Brain microvascular endothelial cell (primary cell): ENCODE measurements around the gene UBE2O.
A peak's percentile ranks its signal among the peaks of the same experiment; 100 is the strongest.

ENCODE experiments used
- DNase-seq: peaks from one replicate; pipeline ENCODE4 v3.0.0-alpha.2; 2020
- H3K27ac ChIP-seq: fragments of 250-450 bp; sonication (Bioruptor Pico); 2 replicates; pipeline ENCODE4 v1.5.1; 2020; ENCODE audit warnings: mild to moderate bottlenecking, moderate library complexity
- H3K27me3 ChIP-seq: fragments of 250-450 bp; sonication (Bioruptor Pico); replicated peaks from 2 replicates; pipeline ENCODE4 v1.5.1; 2020; ENCODE audit warnings: mild to moderate bottlenecking
- H3K36me3 ChIP-seq: fragments of 250-450 bp; sonication (Bioruptor Pico); replicated peaks from 2 replicates; pipeline ENCODE4 v1.5.1; 2020; ENCODE audit warnings: mild to moderate bottlenecking
- H3K4me3 ChIP-seq: 2 replicates; pipeline ENCODE4 v1.5.1; 2011; ENCODE audit warnings: low read depth, mild to moderate bottlenecking, control low read depth, low read length, moderate library complexity
- CTCF ChIP-seq: IDR thresholded peaks from 2 replicates; pipeline ENCODE4 v1.5.1; 2011; ENCODE audit warnings: low read depth, mild to moderate bottlenecking, moderate library complexity, low read length, control low read depth, inconsistent platforms; ENCODE audit errors: missing control alignments
- in situ Hi-C: cut with HindIII; loops from 2 replicates; pipeline ENCODE4 v1.10.0; 2017; ENCODE audit warnings: low sequenced_read_pairs, low pct_ligation_motif_present

Gene UBE2O

GRCh38 chr17:76371656-76372628 is 81.0 kb downstream of the UBE2O start:
- in situ Hi-C loops = no loop called here
- H3K27ac ChIP-seq = peak overlapping the region; percentile 100
- H3K27me3 ChIP-seq = no peaks in the 10 kb centered on the region
- DNase-seq = peak; percentile 99
- no peaks in the 10 kb centered on the region for H3K36me3 ChIP-seq
- no peak for TF ChIP-seq CTCF
- H3K4me3 ChIP-seq = no peak overlapping the region

GRCh38 chr17:76370261-76370993 is 82.5 kb downstream of the UBE2O start:
- H3K27ac ChIP-seq = peak overlapping the region; percentile 100
- peak; percentile 97 for DNase-seq

GRCh38 chr17:76369804-76370203 is 83.1 kb downstream of the UBE2O start:
- no peak for TF ChIP-seq CTCF
- in situ Hi-C loops = no loop called here
- no peaks in the 10 kb centered on the region for H3K27me3 ChIP-seq
- peak overlapping the region; percentile 100 for H3K27ac ChIP-seq
- H3K4me3 ChIP-seq = peak overlapping the region; percentile 31
- no peak for DNase-seq
- no peaks in the 10 kb centered on the region for H3K36me3 ChIP-seq

More at GRCh38 chr17:76370261-76370993, 82.5 kb downstream of the UBE2O start:
- peak overlapping the region; percentile 31 for H3K4me3 ChIP-seq
- in situ Hi-C loops = no loop called here
- no peaks in the 10 kb centered on the region for H3K27me3 ChIP-seq
- H3K36me3 ChIP-seq = no peaks in the 10 kb centered on the region
- TF ChIP-seq CTCF = peak; percentile 71

GRCh38 chr17:76369379-76369778 is 83.6 kb downstream of the UBE2O start:
- no peak for TF ChIP-seq CTCF
- peak overlapping the region; percentile 31 for H3K4me3 ChIP-seq
- H3K27ac ChIP-seq = peak overlapping the region; percentile 100
- in situ Hi-C loops = no loop called here
- H3K27me3 ChIP-seq = no peaks in the 10 kb centered on the region
- DNase-seq = no peak
- no peaks in the 10 kb centered on the region for H3K36me3 ChIP-seq

- no peaks in the 10 kb centered on the region for H3K27me3 ChIP-seq
- H3K36me3 ChIP-seq = no peaks in the 10 kb centered on the region
- H3K27ac ChIP-seq = peak overlapping the region; percentile 100
- DNase-seq = peak; percentile 65
- peak overlapping the region; percentile 31 for H3K4me3 ChIP-seq
- in situ Hi-C loops = no loop called here
- peak; percentile 4 for TF ChIP-seq CTCF
Observed at GRCh38 chr17:76368545-76368944, 84.4 kb downstream of the UBE2O start.
